ENCODE results near the gene SMAD6. TPM values are rescaled to one million over a fixed set of nuclear protein-coding genes. Genes with fewer than 3 reads are reported as not detected.

The SMAD6 gene
- total and polyA plus RNA-seq, 9 of the 15 experiments (the other 6 are each of a cell fraction or from before 2014, with no cell fraction given): 0.10 to 15.5 (median 3.7) TPM

- Histone ChIP-seq H3K9me1 (ENCODE audit: control insufficient read depth, insufficient read depth, low read length) (no peaks in the 10 kb centered on the region), H4K20me1 (replicated peaks; ENCODE audit: control insufficient read depth, insufficient read depth, low read length) (no peaks in the 10 kb centered on the region), H3K27ac (ENCODE audit: extremely low read depth, low read depth, low read length) (peak overlapping the region; percentile 99), H3K4me2 (ENCODE audit: insufficient read depth, low read length) (peak overlapping the region; percentile 78), H2AFZ (ENCODE audit: low read depth, low read length) (peak overlapping the region; percentile 78), H3K4me3 (peak overlapping the region; percentile 23), H3K9me3 (replicated peaks; ENCODE audit: control insufficient read depth, insufficient read depth, low read depth, low read length) (no peaks in the 10 kb centered on the region), H3K79me2 (ENCODE audit: control insufficient read depth, insufficient read depth, low read length) (peaks cover 68% of the 10 kb centered on the region), H3K9ac (ENCODE audit: insufficient read depth in 1 of 2, low read depth in 2 of 2, low read length in 2 of 2) (peak overlapping the region; percentile 92), H3K4me1 (replicated peaks in 1 of 2; ENCODE audit: control insufficient read depth in 2 of 2, insufficient read depth in 2 of 2, low read length in 2 of 2) (peaks cover 33 to 40% of the 10 kb centered on the region in 2 experiments), H3K36me3 (ENCODE audit: control insufficient read depth, insufficient read depth, low read length) (peaks cover 66% of the 10 kb centered on the region), H3K27me3 (ENCODE audit: control insufficient read depth in 2 of 2, insufficient read depth in 2 of 2, low read length in 2 of 2) (no peaks in the 10 kb centered on the region)
- DNase-seq (ENCODE audit: extremely low read depth in 1 of 4, low spot score in 3 of 4) (peak; percentile 79 to 94 (median 88)), FAIRE-seq (peak; percentile 87), ATAC-seq (peak; percentile 97)
- ChIA-PET CTCF (ENCODE audit: low intra/inter-chr PET ratio) (no interaction called here), POLR2A (interaction anchor here (0.6 to 1.9 kb wide), 9 partner anchors 9 to 403 kb away, joined by 3 to 12 read pairs (median 4); no protein-coding TSS in a partner anchor)
- no TSS peak for BruUV-seq (replicated peaks)
- in situ Hi-C loops (cut with MboI) (no loop called here), intact Hi-C loops (cut with micrococcal nuclease) (no loop called here)
- WGBS (ENCODE audit: insufficient coverage, low coverage, missing lambda C conversion rate): 3% methylated on average over 19 of the region's 23 CpGs
- TF ChIP-seq KAT8 (IDR thresholded peaks at IDR 0.05; ENCODE audit: low read depth) (no peak), DPF2 (IDR thresholded peaks at IDR 0.05) (peak; percentile 94), FOSL1 (tag; conservative IDR thresholded peaks at IDR 0.05) (peak; percentile 99), ZNF143 (CRISPR knock-in tag; IDR thresholded peaks at IDR 0.05) (no peak), ZNF589 (CRISPR knock-in tag; IDR thresholded peaks at IDR 0.05; ENCODE audit: low read depth) (peak; percentile 89), ZNF197 (CRISPR knock-in tag; IDR thresholded peaks at IDR 0.05; ENCODE audit: low read depth) (0 out of 2 replicates have a peak, but pooled peaks have one; percentile 28), MAFF (IDR thresholded peaks at IDR 0.05; ENCODE audit: low read length) (peak; percentile 72), ZBED1 (IDR thresholded peaks at IDR 0.05) (no peak), NFRKB (IDR thresholded peaks at IDR 0.05; ENCODE audit: low read depth) (peak; percentile 94; the same call in 1 of the 2 replicates), EP400 (IDR thresholded peaks at IDR 0.05) (peak; percentile 83), JUND (IDR thresholded peaks at IDR 0.05; ENCODE audit: borderline replicate concordance, low read depth, low read length) (peak; percentile 98), JUND (tag; IDR thresholded peaks at IDR 0.05; ENCODE audit: borderline replicate concordance, low read depth, low read length) (peak; percentile 92; the same call in 2 of the 3 replicates), RNF2 (IDR thresholded peaks at IDR 0.05) (peak; percentile 86), HCFC1 (IDR thresholded peaks at IDR 0.05; ENCODE audit: low read depth, low read length) (peak; percentile 34; the same call in 1 of the 2 replicates), BACH1 (tag; IDR thresholded peaks at IDR 0.05) (peak; percentile 89), SRF (CRISPR knock-in tag; IDR thresholded peaks at IDR 0.05) (peak in 1 of 2 experiments; percentile 94; a peak in 1 of 4 replicates), MNT (conservative IDR thresholded peaks at IDR 0.05) (peak; percentile 51 to 74; a peak in 3 of 4 replicates)
- TF ChIP-seq, protein P1, sequence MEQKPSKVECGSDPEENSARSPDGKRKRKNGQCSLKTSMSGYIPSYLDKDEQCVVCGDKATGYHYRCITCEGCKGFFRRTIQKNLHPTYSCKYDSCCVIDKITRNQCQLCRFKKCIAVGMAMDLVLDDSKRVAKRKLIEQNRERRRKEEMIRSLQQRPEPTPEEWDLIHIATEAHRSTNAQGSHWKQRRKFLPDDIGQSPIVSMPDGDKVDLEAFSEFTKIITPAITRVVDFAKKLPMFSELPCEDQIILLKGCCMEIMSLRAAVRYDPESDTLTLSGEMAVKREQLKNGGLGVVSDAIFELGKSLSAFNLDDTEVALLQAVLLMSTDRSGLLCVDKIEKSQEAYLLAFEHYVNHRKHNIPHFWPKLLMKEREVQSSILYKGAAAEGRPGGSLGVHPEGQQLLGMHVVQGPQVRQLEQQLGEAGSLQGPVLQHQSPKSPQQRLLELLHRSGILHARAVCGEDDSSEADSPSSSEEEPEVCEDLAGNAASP (IDR thresholded peaks at IDR 0.05): no peak
- TF ChIP-seq, protein P2, sequence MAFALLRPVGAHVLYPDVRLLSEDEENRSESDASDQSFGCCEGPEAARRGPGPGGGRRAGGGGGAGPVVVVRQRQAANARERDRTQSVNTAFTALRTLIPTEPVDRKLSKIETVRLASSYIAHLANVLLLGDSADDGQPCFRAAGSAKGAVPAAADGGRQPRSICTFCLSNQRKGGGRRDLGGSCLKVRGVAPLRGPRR (CRISPR knock-in tag; IDR thresholded peaks at IDR 0.05): no peak
These were observed 40.5 kb upstream of the SMAD6 start for GRCh38 chr15:66661432-66662096.

Measured in K562 (cell line).